ENCODE measurements around the gene ITGA3.

The ITGA3 gene

DNA sequence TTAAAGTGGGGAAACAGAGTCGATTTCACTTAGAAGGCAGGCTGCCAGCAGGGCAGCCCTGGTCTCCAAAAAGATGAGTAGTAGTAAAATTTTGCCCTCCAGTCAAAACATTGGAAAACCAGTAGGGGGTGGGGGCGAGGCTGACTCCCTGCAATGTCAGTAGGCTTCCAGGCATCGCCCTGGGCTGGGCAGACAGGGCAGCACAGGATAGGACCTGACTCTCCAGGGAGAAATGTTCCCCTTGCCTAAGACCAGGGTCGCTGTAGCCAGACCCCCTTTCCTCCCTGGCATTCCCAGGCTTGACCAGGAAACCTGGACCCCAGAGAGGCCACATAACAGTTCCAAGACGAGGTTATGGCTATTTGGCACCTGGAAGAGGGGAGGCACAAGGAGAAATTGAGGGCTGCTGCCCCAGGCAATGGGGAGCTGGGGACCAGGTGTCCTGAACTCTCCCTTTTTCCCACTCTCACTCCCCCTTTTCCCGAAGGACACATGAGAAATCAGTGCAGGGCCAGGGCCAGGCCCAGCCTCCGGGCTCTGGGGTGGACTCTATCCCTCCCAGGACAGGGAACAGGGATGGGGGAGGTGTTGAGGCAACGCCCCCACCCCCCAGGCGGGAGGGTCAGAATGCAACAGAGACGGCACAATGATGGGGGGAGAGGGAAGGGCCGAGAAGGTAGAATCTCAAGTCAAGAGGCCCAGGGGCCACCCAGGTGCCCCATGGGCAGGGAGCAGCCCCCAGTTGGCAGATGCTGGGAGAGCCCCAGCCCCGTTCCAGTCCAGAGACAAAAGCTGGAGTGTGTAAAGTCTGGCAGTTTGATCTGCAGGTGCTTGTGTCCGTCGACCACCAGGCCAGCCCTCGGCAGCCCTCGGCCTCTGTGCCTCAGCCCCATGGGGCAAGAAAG, 78.5 kb downstream of the ITGA3 start:
- DNase-seq = no peak

DNA sequence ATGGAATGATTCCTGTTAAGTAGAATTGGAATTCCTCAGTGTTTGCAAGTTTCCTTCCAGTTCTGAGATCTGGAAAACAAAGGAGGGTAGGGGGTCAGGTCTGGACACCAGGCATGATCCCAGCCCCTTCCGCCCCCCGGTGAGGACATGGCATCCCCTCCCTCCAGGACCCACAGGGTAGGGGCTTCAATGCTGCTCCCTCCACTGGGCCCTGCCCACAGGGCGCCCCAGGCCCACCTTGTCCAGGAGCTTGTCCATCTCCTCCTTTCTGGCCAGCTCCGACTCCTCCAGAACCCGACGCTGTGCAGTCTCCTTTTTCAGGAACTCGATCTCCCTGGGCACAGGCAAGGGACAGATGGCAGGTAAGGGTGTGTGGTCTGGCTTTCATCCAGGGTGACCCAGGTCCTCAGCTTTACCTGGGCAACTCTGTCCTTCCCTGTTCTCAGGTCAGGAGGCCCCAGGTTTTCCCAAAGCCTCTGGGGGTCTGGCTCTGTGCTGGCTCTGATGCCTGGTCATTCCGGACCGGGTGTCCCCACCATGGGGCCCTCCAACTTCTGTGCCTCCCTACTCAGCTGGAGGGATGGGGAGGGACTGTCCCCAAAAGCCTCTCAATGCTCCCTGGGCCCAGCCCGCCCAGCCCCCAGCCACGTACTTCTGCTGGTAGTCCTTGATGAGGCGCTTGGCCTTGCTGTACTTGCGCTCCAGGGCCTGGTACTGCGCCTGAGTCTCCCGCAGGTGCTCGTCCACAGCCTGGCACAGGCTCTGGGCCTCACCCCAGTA, 79.6 kb downstream of the ITGA3 start:
- no peak for DNase-seq

DNA sequence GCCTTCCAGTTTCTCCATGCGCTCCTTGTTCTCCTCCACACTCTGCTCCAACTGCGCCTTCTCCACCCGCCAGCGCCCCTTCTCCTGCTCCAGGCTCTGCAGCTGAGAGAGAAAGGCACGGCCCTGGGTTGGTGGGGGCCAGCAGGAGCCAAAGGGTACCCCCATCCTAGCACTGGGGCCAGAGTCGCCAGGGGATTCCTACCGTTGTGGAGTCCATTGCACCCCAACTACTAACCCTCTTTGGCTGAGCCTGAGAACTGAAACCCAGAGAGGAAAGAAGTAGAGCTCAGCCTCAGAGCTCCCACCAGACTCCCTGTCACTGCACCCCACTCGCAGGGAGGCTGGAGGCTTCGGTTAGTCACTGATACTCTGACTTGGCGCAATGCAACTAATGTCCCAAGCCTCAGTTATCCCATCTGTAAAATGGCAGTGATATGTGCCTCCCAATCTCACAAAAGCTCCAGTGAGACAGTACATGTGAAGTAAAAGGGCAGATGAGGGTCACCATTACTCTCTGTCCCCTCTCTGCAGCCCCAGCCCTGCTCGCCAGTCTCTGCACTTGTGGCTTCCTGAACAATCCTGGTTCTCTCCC, 80.3 kb downstream of the ITGA3 start:
- no peak for DNase-seq

DNA sequence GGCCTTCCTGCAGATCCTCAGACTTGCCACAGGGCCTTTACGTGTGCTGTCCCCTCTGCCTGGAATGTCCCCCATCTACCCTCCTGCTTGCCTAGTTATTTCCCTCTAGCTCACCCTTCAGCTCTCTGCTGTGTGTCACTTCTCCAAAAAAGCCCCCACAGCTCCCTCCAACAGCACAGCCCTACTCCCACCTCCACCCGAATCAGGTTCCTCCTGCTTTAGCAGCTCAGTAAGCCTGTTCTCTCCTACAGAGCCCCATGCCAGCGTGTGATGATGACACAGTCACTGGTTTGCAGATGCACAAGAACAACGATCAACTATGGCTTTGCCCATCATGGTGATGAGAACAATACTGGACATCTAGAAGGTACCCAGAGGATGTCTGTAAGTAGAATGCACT, 81.1 kb downstream of the ITGA3 start:
- DNase-seq = no peak

DNA sequence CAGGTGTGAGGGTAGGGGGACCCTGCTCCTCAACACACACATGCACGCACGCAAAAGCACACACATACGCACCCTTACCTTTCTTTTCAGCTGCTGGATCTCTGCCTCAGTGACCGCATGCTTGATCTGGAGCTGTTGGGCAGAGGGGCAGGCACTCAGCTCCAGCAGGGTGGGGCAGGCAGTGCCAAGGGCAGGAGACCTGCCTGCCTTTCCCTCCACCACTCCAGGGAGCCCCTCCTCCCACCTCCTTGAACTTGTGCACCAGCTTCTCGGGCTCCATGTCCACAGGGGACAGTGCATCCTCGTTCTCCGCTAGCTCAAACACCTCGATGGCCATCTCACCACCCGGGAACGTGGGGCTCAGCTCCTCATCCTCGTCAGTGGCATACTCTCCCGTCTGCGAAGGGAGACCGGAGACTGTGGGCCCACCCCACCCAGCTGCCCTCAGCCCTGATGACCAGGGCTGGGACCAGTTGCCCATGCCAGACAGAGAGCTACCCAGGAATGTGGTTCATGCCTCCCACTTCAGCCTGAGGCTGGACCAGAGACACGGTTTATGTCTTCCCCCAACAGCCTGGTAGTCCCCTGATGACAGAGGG, 83.4 kb downstream of the ITGA3 start:
- DNase-seq = no peak
